Endothelial cell (in vitro differentiated cells): ENCODE data around the gene TRMT10B. TPM values are rescaled to one million over a fixed set of nuclear protein-coding genes. Genes with fewer than 3 reads are reported as not detected.

ENCODE experiments used
- DNase-seq: peaks from one replicate; pipeline ENCODE4 v3.0.0; 2021; ENCODE audit warnings: low spot score
- H3K27ac Mint-ChIP-seq: one replicate; pipeline ENCODE4 v1.8.0; 2021; ENCODE audit warnings: mixed read lengths, inconsistent platforms; ENCODE audit not compliant: unreplicated experiment
- H3K27me3 Mint-ChIP-seq: one replicate; pipeline ENCODE4 v1.8.0; 2021; ENCODE audit warnings: mild to moderate bottlenecking, moderate library complexity, mixed read lengths, inconsistent platforms; ENCODE audit not compliant: unreplicated experiment
- H3K36me3 Mint-ChIP-seq: one replicate; pipeline ENCODE4 v1.8.0; 2021; ENCODE audit warnings: mild to moderate bottlenecking, low read depth, mixed read lengths, inconsistent platforms; ENCODE audit not compliant: unreplicated experiment
- H3K4me1 Mint-ChIP-seq: one replicate; pipeline ENCODE4 v1.8.0; 2021; ENCODE audit warnings: mild to moderate bottlenecking, mixed read lengths, inconsistent platforms; ENCODE audit not compliant: unreplicated experiment
- H3K4me3 Mint-ChIP-seq: one replicate; pipeline ENCODE4 v1.8.0; 2021; ENCODE audit warnings: mild to moderate bottlenecking, mixed read lengths, inconsistent platforms; ENCODE audit not compliant: unreplicated experiment
- H3K9me3 Mint-ChIP-seq: one replicate; pipeline ENCODE4 v1.8.0; 2021; ENCODE audit warnings: mixed read lengths, inconsistent platforms; ENCODE audit not compliant: unreplicated experiment
- CTCF ChIP-seq: fragments of 200-600 bp; sonication (generic); IDR thresholded peaks from one replicate; pipeline ENCODE4 v1.5.0; 2021; ENCODE audit warnings: antibody characterized with exemption; ENCODE audit not compliant: unreplicated experiment
- long read RNA-seq: library from polyadenylated mRNA; unstranded; transcript quantifications from one replicate; pipeline ENCODE4 v2.0.0, GENCODE V29; 2020; ENCODE audit not compliant: unreplicated experiment
- total RNA-seq: library from RNA; stranded (reverse); fragmentation: NEBNext Ultra II Directional; extraction: Animal tissue kit (Norgen Biotek cat#: 25700); gene quantifications from one replicate; pipeline ENCODE4 v1.2.1, GENCODE V29; 2021; ENCODE audit not compliant: unreplicated experiment

The TRMT10B gene
- total RNA-seq = 4.7 TPM
- long read RNA-seq, partial matches to known transcripts = 1 of 4 reads
- long read RNA-seq, other reads (novel, unspliced or antisense) = 2 of 4 reads

GRCh38 chr9:37753489-37754190, at the start of gene TRMT10B:
TRMT10B (plus strand) TSS chr9:37753805; CDS start chr9:37761932, 8,127 bp downstream.
- H3K4me1 Mint-ChIP-seq = peaks cover 9% of the 10 kb centered on the region
- peak; percentile 63 for DNase-seq
- no peak for TF ChIP-seq CTCF
- peak within 1 kb of the TSS; percentile 96 for H3K4me3 Mint-ChIP-seq
- peaks cover 1% of the 10 kb centered on the region for H3K27me3 Mint-ChIP-seq
- no peaks in the 10 kb centered on the region for H3K36me3 Mint-ChIP-seq
- peak within 1 kb of the TSS; percentile 57 for H3K27ac Mint-ChIP-seq
- no peaks in the 10 kb centered on the region for H3K9me3 Mint-ChIP-seq

GRCh38 chr9:37705787-37706186, 47.8 kb upstream of the TRMT10B start:
- H3K9me3 Mint-ChIP-seq = no peaks in the 10 kb centered on the region
- no peak overlapping the region for H3K27ac Mint-ChIP-seq
- H3K4me3 Mint-ChIP-seq = no peak overlapping the region
- no peaks in the 10 kb centered on the region for H3K4me1 Mint-ChIP-seq
- TF ChIP-seq CTCF = no peak
- no peaks in the 10 kb centered on the region for H3K36me3 Mint-ChIP-seq
- H3K27me3 Mint-ChIP-seq = peaks cover 3% of the 10 kb centered on the region
- no peak for DNase-seq

GRCh38 chr9:37706290-37706689, 47.3 kb upstream of the TRMT10B start:
- Mint-ChIP-seq H3K27ac (no peak overlapping the region), H3K27me3 (peaks cover 2% of the 10 kb centered on the region), H3K4me3 (no peak overlapping the region), H3K36me3 (no peaks in the 10 kb centered on the region), H3K4me1 (no peaks in the 10 kb centered on the region), H3K9me3 (no peaks in the 10 kb centered on the region)
- TF ChIP-seq CTCF = no peak
- DNase-seq = no peak

GRCh38 chr9:37707748-37708147, 45.9 kb upstream of the TRMT10B start:
- Mint-ChIP-seq H3K4me1 (no peaks in the 10 kb centered on the region), H3K36me3 (no peaks in the 10 kb centered on the region), H3K27ac (no peak overlapping the region), H3K27me3 (no peaks in the 10 kb centered on the region), H3K4me3 (no peak overlapping the region), H3K9me3 (no peaks in the 10 kb centered on the region)
- no peak for TF ChIP-seq CTCF
- no peak for DNase-seq

GRCh38 chr9:37710046-37710445, 43.6 kb upstream of the TRMT10B start:
- no peak overlapping the region for H3K4me3 Mint-ChIP-seq
- H3K27ac Mint-ChIP-seq = no peak overlapping the region
- TF ChIP-seq CTCF = no peak
- no peaks in the 10 kb centered on the region for H3K4me1 Mint-ChIP-seq
- H3K9me3 Mint-ChIP-seq = no peaks in the 10 kb centered on the region
- H3K36me3 Mint-ChIP-seq = no peaks in the 10 kb centered on the region
- DNase-seq = no peak
- no peaks in the 10 kb centered on the region for H3K27me3 Mint-ChIP-seq
